LNCAP (cell line): ENCODE data around the gene MAP2K5.

Source experiments
- TF ChIP-seq, protein P1 (sequence below): fragments of 450-650 bp; IDR thresholded peaks from 2 replicates; pipeline ENCODE4 v1.5.1; 2017; ENCODE audit warnings: mild to moderate bottlenecking

The MAP2K5 gene

DNA sequence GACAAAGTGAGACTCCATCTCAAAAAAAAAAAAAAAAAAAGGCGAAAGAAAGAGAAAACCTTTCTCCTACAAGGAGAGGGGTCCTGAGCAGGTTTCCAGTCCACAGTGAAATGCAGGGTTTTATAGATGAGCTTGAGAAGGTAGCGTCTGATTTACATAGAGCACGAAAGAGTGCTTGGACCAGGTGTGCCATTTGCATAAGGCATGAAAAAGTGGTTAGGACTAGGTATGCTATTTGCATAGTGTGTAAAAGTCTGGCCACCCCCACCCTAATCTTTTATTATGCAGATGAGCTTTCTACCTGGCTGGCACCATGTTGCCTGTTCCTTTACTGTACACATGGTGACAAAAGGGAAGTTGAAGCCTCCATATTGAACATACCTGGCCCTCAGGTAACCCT, 311.0 kb downstream of the MAP2K5 start:
- TF ChIP-seq, protein P1, sequence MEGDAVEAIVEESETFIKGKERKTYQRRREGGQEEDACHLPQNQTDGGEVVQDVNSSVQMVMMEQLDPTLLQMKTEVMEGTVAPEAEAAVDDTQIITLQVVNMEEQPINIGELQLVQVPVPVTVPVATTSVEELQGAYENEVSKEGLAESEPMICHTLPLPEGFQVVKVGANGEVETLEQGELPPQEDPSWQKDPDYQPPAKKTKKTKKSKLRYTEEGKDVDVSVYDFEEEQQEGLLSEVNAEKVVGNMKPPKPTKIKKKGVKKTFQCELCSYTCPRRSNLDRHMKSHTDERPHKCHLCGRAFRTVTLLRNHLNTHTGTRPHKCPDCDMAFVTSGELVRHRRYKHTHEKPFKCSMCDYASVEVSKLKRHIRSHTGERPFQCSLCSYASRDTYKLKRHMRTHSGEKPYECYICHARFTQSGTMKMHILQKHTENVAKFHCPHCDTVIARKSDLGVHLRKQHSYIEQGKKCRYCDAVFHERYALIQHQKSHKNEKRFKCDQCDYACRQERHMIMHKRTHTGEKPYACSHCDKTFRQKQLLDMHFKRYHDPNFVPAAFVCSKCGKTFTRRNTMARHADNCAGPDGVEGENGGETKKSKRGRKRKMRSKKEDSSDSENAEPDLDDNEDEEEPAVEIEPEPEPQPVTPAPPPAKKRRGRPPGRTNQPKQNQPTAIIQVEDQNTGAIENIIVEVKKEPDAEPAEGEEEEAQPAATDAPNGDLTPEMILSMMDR: no peak

DNA sequence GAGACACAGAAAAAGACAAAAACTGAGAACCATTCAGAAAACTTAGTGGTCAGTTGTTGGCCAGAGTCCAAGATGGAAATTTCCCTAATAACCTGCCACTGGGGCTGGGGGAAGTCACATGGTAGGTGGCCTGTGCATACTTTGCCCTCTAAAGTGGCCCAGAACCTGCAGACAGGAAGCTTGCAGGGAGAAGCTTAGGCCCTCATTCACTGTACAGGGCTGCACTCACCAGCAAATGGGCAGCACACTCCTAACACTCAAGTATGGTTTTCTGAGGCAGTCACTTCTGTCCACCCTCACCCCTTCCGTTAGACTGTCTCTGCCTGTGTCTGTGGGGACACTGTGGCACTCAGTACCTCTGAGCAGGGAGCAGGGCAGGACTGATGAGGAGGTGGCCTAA, 311.9 kb downstream of the MAP2K5 start:
- TF ChIP-seq, protein P1: no peak

DNA sequence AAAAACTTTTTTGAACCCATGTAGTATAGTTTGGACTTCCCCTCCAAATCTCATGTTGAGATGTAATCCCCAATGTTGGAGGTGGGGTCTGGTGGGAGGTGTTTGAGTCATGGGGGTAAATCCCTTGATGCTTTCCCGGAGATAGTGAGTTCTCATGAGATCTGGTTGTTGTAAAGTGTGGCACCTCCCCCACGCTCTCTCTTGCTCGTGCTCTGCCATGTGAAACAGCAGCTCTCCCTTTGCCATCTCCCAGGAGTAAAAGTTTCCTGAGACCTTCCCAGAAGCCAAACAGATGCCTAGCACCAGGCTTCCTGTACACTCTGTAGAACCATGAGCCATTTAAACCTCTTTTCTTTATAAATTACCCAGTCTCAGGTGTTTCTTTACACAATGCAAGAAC, 313.3 kb downstream of the MAP2K5 start:
- TF ChIP-seq, protein P1: no peak
